Measurements from ENCODE around the gene HM13. TPM values are rescaled to one million over a fixed set of nuclear protein-coding genes. Genes with fewer than 3 reads are reported as not detected.

The HM13 gene
- total and polyA plus RNA-seq, 2 of the 13 experiments (the other 11 are each of a cell fraction or from before 2014, with no cell fraction given): 118 to 243 TPM

GRCh38 chr20:31547017-31547675 lies 32.9 kb downstream of the HM13 start (continued):
- TF ChIP-seq, protein P1, sequence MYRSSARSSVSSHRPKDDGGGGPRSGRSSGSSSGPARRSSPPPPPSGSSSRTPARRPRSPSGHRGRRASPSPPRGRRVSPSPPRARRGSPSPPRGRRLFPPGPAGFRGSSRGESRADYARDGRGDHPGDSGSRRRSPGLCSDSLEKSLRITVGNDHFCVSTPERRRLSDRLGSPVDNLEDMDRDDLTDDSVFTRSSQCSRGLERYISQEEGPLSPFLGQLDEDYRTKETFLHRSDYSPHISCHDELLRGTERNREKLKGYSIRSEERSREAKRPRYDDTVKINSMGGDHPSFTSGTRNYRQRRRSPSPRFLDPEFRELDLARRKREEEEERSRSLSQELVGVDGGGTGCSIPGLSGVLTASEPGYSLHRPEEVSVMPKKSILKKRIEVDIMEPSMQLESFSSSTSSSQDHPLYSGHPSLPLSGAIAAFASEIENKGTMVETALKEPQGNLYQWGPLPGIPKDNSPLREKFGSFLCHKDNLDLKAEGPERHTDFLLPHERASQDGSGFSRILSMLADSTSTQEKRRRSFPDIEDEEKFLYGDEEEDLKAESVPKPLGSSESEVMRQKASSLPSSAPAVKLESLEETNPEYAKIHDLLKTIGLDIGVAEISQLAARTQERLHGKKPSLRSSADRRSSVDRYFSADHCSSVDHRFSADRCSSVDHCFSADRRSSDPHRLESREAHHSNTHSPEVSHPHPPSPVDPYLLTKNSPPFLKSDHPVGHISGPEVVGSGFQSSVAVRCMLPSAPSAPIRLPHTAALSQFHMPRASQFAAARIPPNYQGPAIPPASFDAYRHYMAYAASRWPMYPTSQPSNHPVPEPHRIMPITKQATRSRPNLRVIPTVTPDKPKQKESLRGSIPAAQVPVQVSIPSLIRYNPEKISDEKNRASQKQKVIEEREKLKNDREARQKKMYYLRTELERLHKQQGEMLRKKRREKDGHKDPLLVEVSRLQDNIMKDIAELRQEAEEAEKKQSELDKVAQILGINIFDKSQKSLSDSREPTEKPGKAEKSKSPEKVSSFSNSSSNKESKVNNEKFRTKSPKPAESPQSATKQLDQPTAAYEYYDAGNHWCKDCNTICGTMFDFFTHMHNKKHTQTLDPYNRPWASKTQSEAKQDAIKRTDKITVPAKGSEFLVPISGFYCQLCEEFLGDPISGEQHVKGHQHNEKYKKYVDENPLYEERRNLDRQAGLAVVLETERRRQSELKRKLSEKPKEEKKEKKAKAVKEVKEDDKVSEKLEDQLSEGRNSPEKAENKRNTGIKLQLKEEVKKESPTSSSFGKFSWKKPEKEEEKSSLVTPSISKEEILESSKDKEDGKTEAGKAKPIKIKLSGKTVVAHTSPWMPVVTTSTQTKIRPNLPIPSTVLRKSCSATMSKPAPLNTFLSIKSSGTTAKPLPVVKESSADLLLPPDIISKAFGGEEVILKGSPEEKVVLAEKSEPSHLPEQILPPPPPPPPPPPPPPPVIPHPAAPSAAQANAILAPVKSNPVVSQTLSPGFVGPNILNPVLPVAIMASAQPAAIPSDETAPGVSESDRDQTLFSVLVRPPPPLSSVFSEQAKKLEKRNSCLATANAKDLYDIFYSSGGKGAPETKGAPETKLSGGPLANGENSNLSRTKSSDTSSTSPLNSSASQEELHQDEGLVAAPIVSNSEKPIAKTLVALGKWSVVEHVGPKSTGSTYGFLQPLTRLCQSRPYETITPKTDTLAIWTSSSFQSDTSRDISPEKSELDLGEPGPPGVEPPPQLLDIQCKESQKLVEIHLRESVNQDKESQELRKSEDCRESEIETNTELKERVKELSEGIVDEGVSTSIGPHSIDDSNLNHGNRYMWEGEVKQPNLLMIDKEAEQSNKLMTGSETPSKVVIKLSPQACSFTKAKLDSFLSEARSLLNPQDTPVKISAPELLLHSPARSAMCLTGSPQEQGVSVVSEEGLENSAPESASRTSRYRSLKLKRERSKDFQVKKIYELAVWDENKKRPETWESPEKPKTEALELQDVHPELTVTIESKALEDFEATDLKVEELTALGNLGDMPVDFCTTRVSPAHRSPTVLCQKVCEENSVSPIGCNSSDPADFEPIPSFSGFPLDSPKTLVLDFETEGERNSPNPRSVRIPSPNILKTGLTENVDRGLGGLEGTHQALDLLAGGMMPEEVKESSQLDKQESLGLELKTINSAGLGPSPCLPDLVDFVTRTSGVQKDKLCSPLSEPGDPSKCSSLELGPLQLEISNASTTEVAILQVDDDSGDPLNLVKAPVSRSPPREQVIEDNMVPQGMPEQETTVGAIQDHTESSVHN (CRISPR knock-in tag; IDR thresholded peaks at IDR 0.05): no peak
- TF ChIP-seq ZNF598 (CRISPR knock-in tag; IDR thresholded peaks at IDR 0.05; ENCODE audit: borderline replicate concordance) (peak; percentile 62; the same call in 1 of the 2 replicates), KLF15 (CRISPR knock-in tag; IDR thresholded peaks at IDR 0.05; ENCODE audit: borderline replicate concordance) (no peak), KLF9 (CRISPR knock-in tag; IDR thresholded peaks at IDR 0.05; ENCODE audit: low read depth) (no peak), RFXAP (CRISPR knock-in tag; IDR thresholded peaks at IDR 0.05; ENCODE audit: borderline replicate concordance) (no peak), NCOA1 (CRISPR knock-in tag; IDR thresholded peaks at IDR 0.05) (peak; percentile 41; the same call in 1 of the 2 replicates), ZNF430 (CRISPR knock-in tag; IDR thresholded peaks at IDR 0.05) (0 out of 2 replicates have a peak, but pooled peaks have one; percentile 46), HMGA1 (CRISPR knock-in tag; conservative IDR thresholded peaks at IDR 0.05) (no peak), ZNF607 (CRISPR knock-in tag; IDR thresholded peaks at IDR 0.05; ENCODE audit: borderline replicate concordance) (peak; percentile 44; the same call in 1 of the 2 replicates), MAFF (IDR thresholded peaks at IDR 0.05; ENCODE audit: low read depth, low read length) (no peak), CREBL2 (CRISPR knock-in tag; IDR thresholded peaks at IDR 0.05; ENCODE audit: borderline replicate concordance) (0 out of 2 replicates have a peak, but pooled peaks have one; percentile 34), NFKBIZ (CRISPR knock-in tag; IDR thresholded peaks at IDR 0.05) (0 out of 2 replicates have a peak, but pooled peaks have one; percentile 72), KAT7 (CRISPR knock-in tag; IDR thresholded peaks at IDR 0.05; ENCODE audit: borderline replicate concordance) (no peak), HNF1A (IDR thresholded peaks at IDR 0.05; ENCODE audit: low read depth) (no peak), HNF1A (CRISPR knock-in tag; IDR thresholded peaks at IDR 0.05; ENCODE audit: borderline replicate concordance) (peak; percentile 83), TBX3 (IDR thresholded peaks at IDR 0.05; ENCODE audit: borderline replicate concordance) (no peak)

Measured in HepG2 (cell line).